ENCODE results near the gene ETNK2.
"Not testable (repeated sequence)": the region's sequence is repeated elsewhere in the genome, so short reads cannot be mapped to it uniquely, and the experiment has no call there.

Gene ETNK2

GRCh38 chr1:204126386-204126785 is 25.5 kb downstream of the ETNK2 start:
- no peak for DNase-seq

- DNase-seq, result no peak
Observed at GRCh38 chr1:204125759-204126351, 26.0 kb downstream of the ETNK2 start.

- DNase-seq, result no peak
Observed at GRCh38 chr1:204124639-204125038, 27.2 kb downstream of the ETNK2 start.

GRCh38 chr1:204123376-204123775 is 28.5 kb downstream of the ETNK2 start:
- DNase-seq, result no peak

- DNase-seq, result no peak
Observed at GRCh38 chr1:204121840-204122555, 29.8 kb downstream of the ETNK2 start.

- no peak for DNase-seq
Observed at GRCh38 chr1:204116539-204116938, 35.3 kb downstream of the ETNK2 start.

- no peak for DNase-seq
Observed at GRCh38 chr1:204115116-204115515, 36.7 kb downstream of the ETNK2 start.

GRCh38 chr1:204114606-204115005 is 37.2 kb downstream of the ETNK2 start:
- no peak for DNase-seq

- DNase-seq, result no peak
Observed at GRCh38 chr1:204113896-204114295, 37.9 kb downstream of the ETNK2 start.

- no peak for DNase-seq
Observed at GRCh38 chr1:204112876-204113730, 38.7 kb downstream of the ETNK2 start.

- no peak for DNase-seq
Observed at GRCh38 chr1:204110894-204111633, 40.8 kb downstream of the ETNK2 start.

- no peak for DNase-seq
Observed at GRCh38 chr1:204108312-204109141, 43.3 kb downstream of the ETNK2 start.

- DNase-seq, result no peak
Observed at GRCh38 chr1:204107892-204108291, 44.0 kb downstream of the ETNK2 start.

- no peak for DNase-seq
Observed at GRCh38 chr1:204106825-204107224, 45.0 kb downstream of the ETNK2 start.

GRCh38 chr1:204105131-204105515 is 46.7 kb downstream of the ETNK2 start:
- no peak for DNase-seq

- DNase-seq, result peak; percentile 47
Observed at GRCh38 chr1:204104331-204105130, 47.3 kb downstream of the ETNK2 start.

- peak; percentile 17 for DNase-seq
Observed at GRCh38 chr1:204103431-204103741, 48.5 kb downstream of the ETNK2 start.

GRCh38 chr1:204102739-204103430 is 49.0 kb downstream of the ETNK2 start:
- DNase-seq, result no peak

GRCh38 chr1:204102029-204102611 is 49.7 kb downstream of the ETNK2 start:
- no peak for DNase-seq

- DNase-seq, result not testable (repeated sequence)
Observed at GRCh38 chr1:204099754-204100153, 52.1 kb downstream of the ETNK2 start.
